GM18907 (cell line): ENCODE measurements around the gene STYX.
"Not testable (repeated sequence)": the region's sequence is repeated elsewhere in the genome, so short reads cannot be mapped to it uniquely, and the experiment has no call there.

Source experiments
- ATAC-seq: cut with Tn5 transposase; IDR thresholded peaks from one replicate; pipeline ENCODE4 v1.9.1; 2021; ENCODE audit warnings: mild to moderate bottlenecking, moderate library complexity; ENCODE audit not compliant: unreplicated experiment

STYX gene

DNA sequence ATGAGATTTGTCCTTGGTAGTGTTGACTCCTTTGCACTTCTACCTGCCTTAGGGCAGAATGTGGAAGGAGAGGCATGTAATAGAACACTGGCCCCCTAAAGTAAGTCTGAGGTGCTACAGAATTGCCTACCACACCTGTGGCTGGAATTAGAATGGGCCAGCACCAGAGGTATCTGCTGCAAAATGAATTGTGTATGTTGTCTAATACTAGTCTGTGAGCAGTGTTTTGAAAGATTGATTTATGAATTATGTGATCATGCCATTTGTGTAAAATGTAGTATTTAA lies 5.7 kb upstream of the STYX start:
- ATAC-seq: no peak

DNA sequence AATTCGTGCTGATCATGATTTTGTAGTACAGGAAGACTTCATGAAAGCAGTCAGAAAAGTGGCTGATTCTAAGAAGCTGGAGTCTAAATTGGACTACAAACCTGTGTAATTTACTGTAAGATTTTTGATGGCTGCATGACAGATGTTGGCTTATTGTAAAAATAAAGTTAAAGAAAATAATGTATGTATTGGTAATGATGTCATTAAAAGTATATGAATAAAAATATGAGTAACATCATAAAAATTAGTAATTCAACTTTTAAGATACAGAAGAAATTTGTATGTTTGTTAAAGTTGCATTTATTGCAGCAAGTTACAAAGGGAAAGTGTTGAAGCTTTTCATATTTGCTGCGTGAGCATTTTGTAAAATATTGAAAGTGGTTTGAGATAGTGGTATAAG lies 2.5 kb upstream of the STYX start:
- not testable (repeated sequence) for ATAC-seq

GRCh38 chr14:52729035-52729434 lies 931 bp upstream of the STYX start:
- ATAC-seq: not testable (repeated sequence)

DNA sequence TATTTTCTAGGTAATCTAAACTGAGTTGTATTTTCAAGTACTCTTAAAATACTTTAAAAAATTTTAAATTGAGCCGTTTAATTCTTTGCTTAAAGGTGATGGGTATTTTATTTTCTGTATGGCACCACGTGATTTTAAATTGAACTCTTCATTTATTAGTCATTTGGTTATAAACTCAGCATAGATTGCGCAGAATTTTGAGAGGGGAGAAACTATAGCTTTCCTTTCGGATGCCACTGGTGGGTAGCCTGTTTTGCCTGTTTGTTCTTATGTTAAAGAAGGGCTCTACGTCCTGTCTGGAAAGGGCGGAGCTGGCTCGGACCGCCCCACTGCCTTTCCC lies 411 bp upstream of the STYX start:
- ATAC-seq: no peak

DNA sequence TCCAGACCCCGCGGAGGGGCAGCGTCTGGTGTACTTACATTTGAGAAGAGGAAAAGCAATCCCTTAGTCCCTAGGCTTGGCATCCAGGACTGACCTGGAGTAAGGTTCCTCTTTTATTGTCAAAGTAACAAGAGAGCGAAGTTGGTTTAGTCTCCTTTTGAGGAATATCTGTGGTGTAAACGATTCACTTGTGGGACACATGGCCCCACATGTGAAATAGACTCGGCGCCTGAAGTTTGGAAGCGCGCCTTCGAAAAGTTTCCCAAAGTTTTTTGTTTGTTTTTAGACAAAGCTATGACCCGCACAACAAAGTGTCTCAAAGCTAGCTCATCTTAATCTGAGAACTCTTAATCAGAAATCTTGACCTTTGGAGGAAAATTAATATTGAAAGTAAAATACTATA lies 744 bp downstream of the STYX start:
- ATAC-seq: no peak

DNA sequence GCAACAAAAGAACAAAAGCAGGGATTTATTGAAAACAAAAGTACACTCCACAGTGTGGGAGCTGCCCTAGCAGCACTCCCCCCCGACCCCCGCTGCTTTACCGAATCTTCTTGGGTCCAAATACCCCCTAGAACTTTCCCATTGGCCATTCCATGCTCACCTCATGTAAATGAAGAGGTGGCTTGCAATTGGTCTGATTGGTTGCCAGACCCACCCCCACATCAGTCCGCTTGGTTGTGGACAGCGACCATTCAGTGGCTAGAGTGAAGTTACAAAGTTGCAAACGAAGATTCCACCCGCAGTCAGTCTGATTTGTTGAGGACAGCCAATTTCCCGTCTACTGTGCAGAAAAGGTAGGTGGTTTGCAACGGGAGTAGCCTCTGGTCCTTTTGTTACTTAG lies 3.9 kb downstream of the STYX start:
- no peak for ATAC-seq

DNA sequence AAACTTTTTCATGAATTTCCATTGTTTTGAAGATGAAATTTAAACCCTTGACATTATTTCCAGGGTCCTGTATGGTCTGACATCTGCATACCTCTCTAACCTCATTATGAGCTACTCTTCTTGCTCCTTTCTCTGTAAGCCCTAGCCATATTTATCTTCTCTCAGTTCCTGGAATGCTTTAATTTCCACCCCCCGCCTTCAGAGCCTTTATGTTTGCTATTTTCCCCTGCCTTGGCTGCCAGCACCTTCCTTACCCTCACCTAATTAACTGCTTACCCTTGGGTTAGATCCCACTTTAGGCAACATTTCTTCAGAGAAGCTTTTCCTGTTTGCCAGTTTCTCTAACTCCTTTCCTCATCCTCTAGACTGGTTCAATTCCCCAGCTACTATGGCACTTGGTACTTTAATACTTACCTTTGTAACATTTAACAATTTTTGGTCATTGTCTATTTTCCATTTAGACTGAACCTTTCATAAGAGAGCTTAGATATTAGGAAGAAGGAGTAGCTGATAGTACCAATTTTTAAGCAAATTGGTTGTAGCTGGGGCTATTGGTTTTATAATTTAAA lies 6.0 kb downstream of the STYX start:
- no peak for ATAC-seq

- ATAC-seq: no peak
Measured at GRCh38 chr14:52738409-52738808, 8.4 kb downstream of the STYX start.

GRCh38 chr14:52740751-52741150 lies 10.8 kb downstream of the STYX start:
- ATAC-seq: no peak

GRCh38 chr14:52741865-52742264 lies 11.9 kb downstream of the STYX start:
- no peak for ATAC-seq

DNA sequence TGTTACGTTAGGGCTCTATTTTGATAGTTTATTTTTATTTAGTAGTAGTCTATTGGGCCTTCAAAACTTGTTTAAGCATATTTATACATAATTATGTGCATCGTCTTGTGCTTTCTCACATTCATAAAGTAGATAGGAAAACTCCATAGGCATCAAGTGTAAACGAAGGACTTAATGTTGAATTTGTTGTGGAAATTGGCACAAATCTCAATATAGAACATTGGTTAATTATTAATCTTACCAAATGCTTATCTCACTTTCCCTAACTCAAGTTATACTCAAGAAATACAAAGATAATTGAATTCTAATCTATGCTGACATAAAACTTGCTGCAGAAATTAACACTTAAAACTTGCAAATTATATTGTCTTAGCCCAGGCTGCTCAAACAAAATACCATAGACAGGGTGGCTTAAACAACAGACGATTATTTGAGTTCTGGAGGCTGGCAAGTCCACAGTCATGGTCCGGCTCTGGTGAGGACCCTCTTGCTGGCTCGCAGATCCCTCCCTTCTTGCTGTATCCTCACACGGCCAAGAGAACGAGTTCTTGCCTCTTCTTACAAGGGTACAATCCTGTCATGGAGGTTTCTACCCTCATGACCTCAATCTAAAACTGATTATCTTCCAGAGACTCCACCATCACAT lies 18.8 kb downstream of the STYX start:
- no peak for ATAC-seq

GRCh38 chr14:52755607-52756316 lies 25.8 kb downstream of the STYX start:
- ATAC-seq: no peak

DNA sequence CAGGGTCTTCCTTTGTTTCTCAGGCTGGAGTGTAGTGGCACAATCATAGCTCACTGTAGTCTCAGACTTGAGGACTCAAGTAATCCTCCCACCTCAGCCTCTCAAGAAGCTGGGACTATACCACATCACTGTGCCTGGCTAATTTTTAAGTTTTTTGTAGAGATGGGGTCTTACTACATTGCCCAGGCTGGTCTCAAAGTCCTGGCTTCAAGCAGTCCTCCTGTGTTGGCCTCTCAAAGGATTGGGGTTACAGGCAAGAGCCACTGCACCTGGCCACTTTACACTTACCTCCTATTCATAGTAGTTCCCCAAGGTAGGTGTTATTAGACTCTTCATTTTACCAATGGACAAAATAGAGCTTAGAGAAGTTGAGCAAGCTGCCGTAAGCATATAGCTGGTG lies 29.2 kb downstream of the STYX start:
- ATAC-seq: no peak

GRCh38 chr14:52762923-52763322 lies 33.0 kb downstream of the STYX start:
- not testable (repeated sequence) for ATAC-seq

- no peak for ATAC-seq
Measured at GRCh38 chr14:52767058-52767833, 37.3 kb downstream of the STYX start.

GRCh38 chr14:52769887-52770286 lies 39.9 kb downstream of the STYX start:
- no peak for ATAC-seq

DNA sequence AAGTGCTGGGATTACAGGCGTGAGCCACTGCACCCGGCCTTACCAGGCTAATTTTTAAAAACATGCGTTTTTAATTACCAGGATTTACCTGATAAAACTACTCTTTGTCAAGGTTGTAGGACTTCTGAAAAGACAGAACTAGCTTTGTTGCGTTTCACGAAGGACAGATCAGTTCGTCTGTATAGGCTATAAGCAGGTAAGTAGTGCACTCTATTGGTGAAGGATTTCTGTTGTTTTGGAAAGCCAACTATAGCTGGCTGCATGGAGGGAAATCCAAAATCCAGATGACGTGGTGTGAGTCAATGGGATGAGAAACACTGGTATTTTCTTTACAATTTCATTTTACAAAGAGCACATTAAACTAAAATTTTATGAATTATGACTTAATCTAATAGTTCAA lies 46.9 kb downstream of the STYX start:
- no peak for ATAC-seq

- ATAC-seq: no peak
Measured at GRCh38 chr14:52778702-52779101, 48.7 kb downstream of the STYX start.

DNA sequence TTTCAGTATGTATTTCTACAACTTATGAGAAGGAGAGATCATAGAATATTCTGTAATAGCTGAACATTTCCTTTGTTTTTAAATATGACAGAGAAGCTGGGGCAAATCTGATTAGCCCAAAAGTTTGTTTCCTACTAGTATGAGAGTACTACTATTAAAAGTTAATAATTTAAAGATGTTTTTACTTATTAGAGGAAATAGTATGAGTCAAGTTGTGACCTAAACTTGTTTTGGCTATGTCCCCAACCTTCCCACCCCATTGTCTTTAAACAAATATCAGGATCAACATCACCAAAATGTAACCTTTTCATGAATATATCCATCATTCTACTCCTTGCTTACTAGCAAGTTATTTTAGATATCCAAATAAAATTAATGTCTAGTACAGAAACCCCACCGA lies 50.9 kb downstream of the STYX start:
- ATAC-seq: peak; percentile 51

DNA sequence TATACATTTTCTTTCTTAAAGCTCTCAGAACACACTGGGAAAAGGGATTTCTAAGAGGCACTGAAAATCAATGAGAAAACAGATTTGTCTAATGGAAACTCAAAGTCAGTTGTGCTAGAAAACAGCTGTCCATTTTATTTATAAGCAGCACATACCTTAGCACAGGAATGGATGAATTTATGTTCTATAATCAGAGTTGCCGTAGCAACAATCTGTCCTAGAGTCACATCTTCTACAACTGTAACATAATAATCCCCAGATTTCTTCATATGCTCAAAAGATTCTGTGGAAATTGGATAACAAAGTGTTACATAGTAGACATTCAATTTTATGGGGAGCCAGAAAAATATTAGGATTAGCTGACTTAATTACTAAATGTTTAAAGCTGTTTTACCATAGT lies 51.7 kb downstream of the STYX start:
- ATAC-seq: no peak

DNA sequence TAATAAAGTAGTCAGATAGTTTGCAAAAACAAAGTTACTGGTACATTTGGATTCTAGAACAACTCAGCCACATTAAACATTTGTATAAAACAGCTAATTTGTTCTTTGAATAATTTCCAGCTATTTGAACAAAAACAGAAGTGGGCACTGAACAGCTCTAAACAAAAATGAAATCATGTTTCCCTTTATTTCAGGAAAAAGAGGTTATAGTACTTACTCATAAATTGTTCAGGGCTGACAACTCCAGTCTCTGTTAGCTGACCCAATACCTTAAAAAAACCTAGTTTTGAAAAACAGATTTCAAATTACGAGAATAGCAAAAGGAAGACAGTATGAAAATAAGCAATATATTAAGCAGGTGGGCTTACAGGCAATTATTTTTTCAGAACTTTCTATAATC lies 53.2 kb downstream of the STYX start:
- ATAC-seq: no peak

- no peak for ATAC-seq
Measured at GRCh38 chr14:52786887-52787286, 56.9 kb downstream of the STYX start.
